B cell (primary cell): ENCODE measurements around the gene STX1B. TPM values are rescaled to one million over a fixed set of nuclear protein-coding genes. Genes with fewer than 3 reads are reported as not detected.
A peak's percentile ranks its signal among the peaks of the same experiment; 100 is the strongest.

Experiments
- ATAC-seq: fragments of 200-7000 bp; cut with Tn5 transposase; one replicate; pipeline ENCODE4 v1.10.0; 2021; ENCODE audit warnings: low read depth, mild to moderate bottlenecking, moderate number of reproducible peaks, moderate library complexity
- CTCF ChIA-PET: fragments of 350-600 bp; sonication (Branson Sonifier 250); formaldehyde crosslinking; loops from one replicate; lab custom pipeline; 2021; ENCODE audit warnings: antibody characterized with exemption, inconsistent platforms; lab: Charles Lee
- POLR2A ChIA-PET: fragments of 350-600 bp; sonication (Branson Sonifier 250); formaldehyde crosslinking; loops from one replicate; lab custom pipeline; 2021; ENCODE audit warnings: antibody characterized with exemption; lab: Charles Lee
- DNase-seq: peaks from one replicate; pipeline ENCODE4 v3.0.0; 2013
- H2AFZ ChIP-seq: 2 replicates; pipeline ENCODE4 v1.6.1; 2012; ENCODE audit warnings: mild to moderate bottlenecking, low read depth, low read length; ENCODE audit not compliant: insufficient read depth, poor library complexity, severe bottlenecking
- H3K27ac ChIP-seq, 2 donors: 1 replicate in 1 of 2; 2 replicates in 1 of 2; pipeline ENCODE4 v1.5.1; 2012 to 2013; ENCODE audit warnings: low read length in 2 of 2, mild to moderate bottlenecking in 2 of 2, moderate library complexity in 1 of 2
- H3K27me3 ChIP-seq, 4 experiments: fragments of 200-600 bp in 1 of 4; sonication (generic) in 1 of 4; replicated peaks in 1 of 4; 1 replicate in 2 of 4; 2 replicates in 2 of 4; pipeline versions ENCODE4 v1.6.1 to v1.7.0; 2013 to 2016; ENCODE audit warnings: low read length in 3 of 4, mild to moderate bottlenecking in 2 of 4, mixed read lengths in 1 of 4, moderate library complexity in 1 of 4; ENCODE audit not compliant: insufficient read depth in 4 of 4, control insufficient read depth in 3 of 4; ENCODE audit errors: control extremely low read depth in 1 of 4
- H3K36me3 ChIP-seq, 2 experiments: replicated peaks in 1 of 2; 1 replicate in 1 of 2; 2 replicates in 1 of 2; pipeline versions ENCODE4 v1.6.1 to v1.7.1; 2013; ENCODE audit warnings: low read length in 1 of 2; ENCODE audit not compliant: insufficient read depth in 2 of 2, control insufficient read depth in 1 of 2; ENCODE audit errors: control extremely low read depth in 1 of 2, extremely low read depth in 1 of 2
- H3K4me1 ChIP-seq, 2 donors: fragments of 200-600 bp in 1 of 2; sonication (generic) in 1 of 2; 1 replicate in 1 of 2; 2 replicates in 1 of 2; pipeline versions ENCODE4 v1.5.1 to v1.6.1; 2013 to 2017; ENCODE audit warnings: low read length in 2 of 2; ENCODE audit not compliant: control insufficient read depth in 2 of 2, insufficient read depth in 2 of 2
- H3K4me2 ChIP-seq: replicated peaks from 2 replicates; pipeline ENCODE3; 2012; ENCODE audit warnings: mild to moderate bottlenecking, low read depth, low read length; ENCODE audit not compliant: poor library complexity, severe bottlenecking
- H3K4me3 ChIP-seq, 5 experiments: fragments of 200-600 bp in 1 of 5; sonication (generic) in 1 of 5; 1 replicate in 3 of 5; 2 replicates in 2 of 5; pipeline versions ENCODE4 v1.5.1 to v1.7.0; 2011 to 2016; ENCODE audit warnings: low read length in 4 of 5, mild to moderate bottlenecking in 4 of 5, low read depth in 2 of 5, control low read depth in 1 of 5, moderate library complexity in 1 of 5; ENCODE audit not compliant: insufficient read depth in 1 of 5; ENCODE audit errors: control extremely low read depth in 1 of 5, extremely low read depth in 1 of 5
- H3K79me2 ChIP-seq: fragments of 200-600 bp; sonication (generic); one replicate; pipeline ENCODE4 v1.6.0; 2016; ENCODE audit warnings: low read length; ENCODE audit not compliant: control insufficient read depth, insufficient read depth
- H3K9ac ChIP-seq: fragments of 200-600 bp; sonication (generic); 2 replicates; pipeline ENCODE4 v1.6.1; 2017; ENCODE audit warnings: mild to moderate bottlenecking, low read length, moderate library complexity
- H3K9me3 ChIP-seq, 3 donors: one replicate each; pipeline versions ENCODE4 v1.6.1 to v1.7.1; 2013; ENCODE audit warnings: low read length in 2 of 3; ENCODE audit not compliant: control insufficient read depth in 2 of 3, insufficient read depth in 1 of 3; ENCODE audit errors: control extremely low read depth in 1 of 3
- H4K20me1 ChIP-seq: 2 replicates; pipeline ENCODE4 v1.6.0; 2012; ENCODE audit warnings: mild to moderate bottlenecking, low read length; ENCODE audit not compliant: insufficient read depth, control insufficient read depth, poor library complexity, severe bottlenecking
- H3K27ac Mint-ChIP-seq: one replicate; pipeline ENCODE4 v1.8.0; 2021; ENCODE audit warnings: mixed read lengths
- H3K27me3 Mint-ChIP-seq: one replicate; pipeline ENCODE4 v1.8.0; 2021; ENCODE audit warnings: mixed read lengths
- H3K4me1 Mint-ChIP-seq: one replicate; pipeline ENCODE4 v1.8.0; 2021; ENCODE audit warnings: mixed read lengths
- H3K4me3 Mint-ChIP-seq: one replicate; pipeline ENCODE4 v1.8.0; 2021; ENCODE audit warnings: mixed read lengths
- H3K9me3 Mint-ChIP-seq: one replicate; pipeline ENCODE4 v1.8.0; 2022; ENCODE audit warnings: mixed read lengths; ENCODE audit not compliant: insufficient read depth
- EZH2 ChIP-seq: IDR thresholded peaks from 2 replicates; pipeline ENCODE4 v1.6.1; 2012; ENCODE audit warnings: borderline replicate concordance, low read depth, mild to moderate bottlenecking, moderate library complexity, low read length; ENCODE audit not compliant: insufficient read depth, poor library complexity, severe bottlenecking
- WGBS: methylation state at CpG from one replicate; pipeline ENCODE4 v1.1.5; 2013; ENCODE audit warnings: missing lambda C conversion rate; ENCODE audit not compliant: insufficient coverage; 5-methylcytosine and 5-hydroxymethylcytosine counted together
- intact Hi-C: fragments of 100-400 bp; cut with micrococcal nuclease; formaldehyde crosslinking; loops from one replicate; pipeline ENCODE4 v1.10.0; 2022
- polyA plus RNA-seq: library from polyadenylated mRNA; depleted of rRNA; stranded (reverse); fragments of >200 nt; gene quantifications from 2 replicates; pipeline ENCODE4 v1.2.3, GENCODE V29; 2012
- total RNA-seq, 2 donors: library from RNA; stranded (reverse); fragments of 120-200 nt in 1 of 2; gene quantifications; 1 replicate in 1 of 2; 2 replicates in 1 of 2; pipeline versions ENCODE4 v1.2.3 to v1.2.4, GENCODE V29; 2013 to 2022
- TF ChIP-seq, protein P1 (sequence below): fragments of 200-600 bp; IDR thresholded peaks from one replicate; pipeline ENCODE4 v1.8.0; 2022; ENCODE audit warnings: antibody characterized with exemption, mild to moderate bottlenecking

The STX1B gene
- total and polyA plus RNA-seq, 2 donors (not counting 1 experiment from before 2014, with no cell fraction given) = 2.1 to 2.2 TPM

DNA sequence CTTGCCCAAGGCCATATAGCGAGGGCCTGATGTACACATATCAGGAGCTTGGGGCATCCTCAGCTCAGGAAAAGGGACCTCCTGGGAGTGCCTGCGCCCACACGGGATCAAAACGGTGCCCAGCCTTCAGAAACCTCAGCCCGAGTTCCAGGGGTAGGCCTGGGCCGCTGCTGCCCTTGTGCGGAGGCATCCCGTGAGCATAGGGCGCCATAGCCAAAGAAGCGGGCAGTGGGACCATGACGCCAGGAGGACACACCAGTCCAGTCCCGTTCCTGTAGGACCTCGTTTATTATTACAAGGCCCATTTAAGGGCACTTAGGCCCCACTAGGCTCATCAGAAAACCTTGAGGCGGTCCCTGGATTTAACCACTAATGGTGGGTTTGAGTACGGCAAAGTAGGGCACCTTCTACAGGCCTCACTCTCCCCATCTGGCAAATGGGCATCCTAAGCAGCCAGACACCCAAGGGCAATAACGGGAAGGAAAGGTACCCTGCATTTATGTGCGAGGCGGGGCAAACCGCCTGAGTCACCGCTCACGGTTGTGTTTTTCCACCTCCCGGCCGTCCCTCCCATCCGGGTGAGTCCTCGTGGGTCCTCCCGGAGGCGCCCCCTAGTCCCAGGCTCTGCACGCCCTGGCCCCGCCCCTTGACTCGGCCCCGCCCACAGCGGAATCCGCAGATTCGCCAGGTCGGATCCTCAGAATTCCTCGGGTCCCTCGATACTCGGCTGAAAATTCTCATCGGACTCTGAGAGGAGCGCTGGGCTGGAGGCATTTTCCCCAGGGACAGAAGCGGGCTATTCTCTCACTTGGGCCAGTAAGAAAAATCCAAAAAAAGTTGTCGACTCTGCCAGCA lies 53.6 kb downstream of the STX1B start:
- H3K27ac Mint-ChIP-seq = peak overlapping the region; percentile 99
- CTCF ChIA-PET = interaction anchor here (4.4 kb wide), 1 partner anchor 15 kb away, joined by 42 read pairs; no protein-coding TSS in a partner anchor
- peak overlapping the region; percentile 92 to 96 for H3K27ac ChIP-seq
- 30% methylated on average over 41 of the region's 42 CpGs for WGBS
- H3K36me3 ChIP-seq = peaks cover 9 to 29% of the 10 kb centered on the region in 2 experiments
- peaks cover 0 to 4% (median 0%) of the 10 kb centered on the region in 3 donors for H3K9me3 ChIP-seq
- peak overlapping the region; percentile 97 for H3K4me3 Mint-ChIP-seq
- DNase-seq = peak; percentile 87
- H3K4me1 ChIP-seq = peaks cover 15 to 25% of the 10 kb centered on the region in 2 donors
- POLR2A ChIA-PET = interaction anchor here (0.7 to 1.1 kb wide), 3 partner anchors 15 to 117 kb away, joined by 3 to 6 read pairs (median 5); partner anchors contain the start of genes ZNF646 and ZNF668
- peak overlapping the region; percentile 85 to 99 (median 95) for H3K4me3 ChIP-seq
- no peaks in the 10 kb centered on the region for H3K27me3 Mint-ChIP-seq
- peak overlapping the region; percentile 91 for H3K4me2 ChIP-seq
- peak overlapping the region; percentile 98 for H2AFZ ChIP-seq
- TF ChIP-seq, protein P1, sequence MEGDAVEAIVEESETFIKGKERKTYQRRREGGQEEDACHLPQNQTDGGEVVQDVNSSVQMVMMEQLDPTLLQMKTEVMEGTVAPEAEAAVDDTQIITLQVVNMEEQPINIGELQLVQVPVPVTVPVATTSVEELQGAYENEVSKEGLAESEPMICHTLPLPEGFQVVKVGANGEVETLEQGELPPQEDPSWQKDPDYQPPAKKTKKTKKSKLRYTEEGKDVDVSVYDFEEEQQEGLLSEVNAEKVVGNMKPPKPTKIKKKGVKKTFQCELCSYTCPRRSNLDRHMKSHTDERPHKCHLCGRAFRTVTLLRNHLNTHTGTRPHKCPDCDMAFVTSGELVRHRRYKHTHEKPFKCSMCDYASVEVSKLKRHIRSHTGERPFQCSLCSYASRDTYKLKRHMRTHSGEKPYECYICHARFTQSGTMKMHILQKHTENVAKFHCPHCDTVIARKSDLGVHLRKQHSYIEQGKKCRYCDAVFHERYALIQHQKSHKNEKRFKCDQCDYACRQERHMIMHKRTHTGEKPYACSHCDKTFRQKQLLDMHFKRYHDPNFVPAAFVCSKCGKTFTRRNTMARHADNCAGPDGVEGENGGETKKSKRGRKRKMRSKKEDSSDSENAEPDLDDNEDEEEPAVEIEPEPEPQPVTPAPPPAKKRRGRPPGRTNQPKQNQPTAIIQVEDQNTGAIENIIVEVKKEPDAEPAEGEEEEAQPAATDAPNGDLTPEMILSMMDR = peak; percentile 25
- no peak for TF ChIP-seq EZH2
- peaks cover 40% of the 10 kb centered on the region for H3K4me1 Mint-ChIP-seq
- peak overlapping the region; percentile 98 for H3K9ac ChIP-seq
- peaks cover 30% of the 10 kb centered on the region for H4K20me1 ChIP-seq
- H3K27me3 ChIP-seq = no peaks in the 10 kb centered on the region
- intact Hi-C loops = loop anchor here (1.0 kb wide), 8 partner anchors 8 to 502 kb away; partner anchors contain the start of genes ARMC5, FBXL19, ORAI3 and STX4
- no peaks in the 10 kb centered on the region for H3K9me3 Mint-ChIP-seq
- H3K79me2 ChIP-seq = peaks cover 41% of the 10 kb centered on the region
- ATAC-seq = peak; percentile 63
